AG20443 (cell line): ENCODE measurements around the gene SOS1.
"Not testable (repeated sequence)": the region's sequence is repeated elsewhere in the genome, so short reads cannot be mapped to it uniquely, and the experiment has no call there.

Experiments
- DNase-seq: peaks from one replicate; pipeline ENCODE4 v3.0.0; 2012; ENCODE audit warnings: low spot score, mixed read lengths

The SOS1 gene

DNA sequence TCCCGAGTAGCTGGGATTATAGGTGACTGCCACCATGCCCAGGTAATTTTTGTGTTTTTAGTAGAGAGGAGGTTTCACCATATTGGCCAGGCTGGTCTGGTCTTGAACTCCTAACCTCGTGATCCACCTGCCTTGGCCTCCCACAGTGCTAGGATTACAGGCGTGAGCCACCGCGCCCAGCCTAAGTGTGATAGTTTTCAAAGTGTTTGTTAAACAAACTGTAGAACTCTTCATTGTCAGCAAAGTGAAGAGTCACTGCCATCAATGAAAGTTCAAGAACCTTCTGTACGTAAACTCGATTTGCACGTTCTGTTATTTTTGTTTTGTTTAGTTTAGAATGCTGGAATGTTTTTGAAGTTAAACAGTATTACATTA, 18.0 kb upstream of the SOS1 start:
- DNase-seq: no peak

DNA sequence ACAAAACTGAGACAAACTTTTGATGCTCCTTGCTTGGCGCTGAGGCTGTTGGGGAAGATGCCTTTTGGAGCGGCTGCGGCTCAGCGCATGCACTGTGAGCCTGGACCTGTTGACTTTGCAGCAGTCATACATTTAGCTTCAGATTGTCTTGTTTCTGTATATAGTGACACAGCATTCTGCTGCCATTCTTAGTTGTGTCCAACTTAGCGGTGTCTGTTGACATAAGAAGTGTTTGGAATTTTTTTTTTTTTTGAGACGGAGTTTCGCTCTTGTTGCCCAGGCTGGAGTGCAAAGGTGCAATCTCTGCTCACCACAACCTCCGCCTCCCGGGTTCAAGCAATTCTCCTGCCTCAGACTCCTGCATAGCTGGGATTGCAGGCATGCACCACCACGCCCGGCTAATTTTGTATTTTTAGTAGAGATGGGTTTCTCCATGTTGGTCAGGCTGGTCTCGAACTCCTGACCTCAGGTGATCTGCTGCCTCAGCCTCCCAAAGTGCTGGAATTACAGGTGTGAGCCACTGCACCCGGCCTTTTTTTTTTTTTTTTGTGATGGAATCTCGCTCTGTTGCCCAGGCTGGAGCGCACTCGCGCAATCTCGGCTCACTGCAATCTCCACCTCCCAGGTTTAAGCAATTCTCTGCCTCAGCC, 17.5 kb upstream of the SOS1 start:
- DNase-seq: not testable (repeated sequence)

DNA sequence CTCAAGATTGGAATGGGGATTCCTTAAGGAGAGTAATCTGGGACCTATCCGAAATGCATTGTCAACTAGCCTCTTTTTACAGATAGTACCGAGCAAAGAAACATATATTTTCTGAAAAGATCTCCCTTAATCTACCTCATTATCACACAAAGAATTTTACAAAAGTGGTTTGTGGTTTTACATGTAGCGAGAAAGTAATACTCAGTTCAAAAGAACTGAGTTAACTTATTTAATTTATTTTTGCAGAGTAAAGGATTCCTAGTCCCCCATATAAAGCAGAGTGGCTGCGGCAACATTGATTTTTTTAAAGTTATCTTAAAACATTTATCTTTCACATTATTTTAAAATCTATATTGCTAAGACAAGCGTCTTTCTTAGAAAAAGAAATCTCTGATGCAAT, 15.9 kb upstream of the SOS1 start:
- DNase-seq: no peak

DNA sequence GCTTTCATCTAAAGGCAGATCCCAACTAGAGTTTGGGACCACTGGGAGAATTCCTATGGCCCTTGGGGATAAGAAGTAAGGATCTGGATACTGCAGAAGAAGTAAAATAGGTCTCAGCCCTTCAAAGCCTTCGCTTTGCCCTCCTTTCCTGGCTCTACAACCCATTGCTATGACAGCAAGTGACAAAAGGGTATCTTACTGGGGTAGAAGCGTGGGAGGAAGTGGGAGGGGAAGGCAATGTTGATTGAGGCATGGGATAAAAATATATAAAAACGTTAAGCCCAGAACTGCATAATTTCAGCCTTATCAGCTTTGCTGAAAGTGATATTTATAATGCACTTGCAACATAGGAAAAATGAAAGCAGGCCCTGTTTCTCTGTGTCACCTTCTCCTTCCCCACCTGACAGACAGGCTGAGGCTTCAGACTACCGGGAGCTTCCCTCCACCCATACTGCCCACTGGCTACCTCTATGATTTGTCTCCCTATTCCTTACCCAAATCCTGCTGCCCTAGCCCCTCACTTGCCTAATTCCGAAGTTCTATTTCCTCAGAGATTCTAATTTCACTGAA, 14.9 kb upstream of the SOS1 start:
- no peak for DNase-seq

DNA sequence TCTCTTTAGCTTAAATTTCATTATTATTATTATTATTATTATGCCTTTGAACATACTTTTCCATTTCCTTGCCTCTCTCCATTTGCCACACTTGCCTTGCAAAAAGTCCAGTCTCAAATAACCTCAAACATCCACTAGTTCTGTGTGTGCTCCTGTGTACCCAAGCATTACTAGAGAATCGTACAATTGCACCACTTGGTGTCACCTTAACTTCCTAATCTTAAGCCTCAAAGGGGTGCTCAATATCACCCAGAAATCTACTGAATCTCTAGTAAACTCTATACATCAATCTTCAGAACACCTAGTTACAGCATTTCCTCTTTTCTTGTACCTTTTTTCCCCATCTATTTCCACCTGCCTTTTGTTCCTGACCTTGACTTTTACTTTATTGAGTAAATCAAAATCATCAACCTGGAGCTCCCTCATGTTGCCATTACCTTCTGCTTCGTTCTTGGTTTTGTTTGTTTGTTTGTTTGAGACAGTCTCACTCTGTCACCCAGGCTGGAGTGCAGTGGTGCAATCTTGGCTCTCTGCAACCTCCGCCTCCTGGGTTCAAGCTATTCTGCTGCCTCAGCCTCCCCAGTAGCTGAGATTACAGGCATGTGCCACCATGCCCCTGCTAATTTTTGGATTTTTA, 12.5 kb upstream of the SOS1 start:
- no peak for DNase-seq

DNA sequence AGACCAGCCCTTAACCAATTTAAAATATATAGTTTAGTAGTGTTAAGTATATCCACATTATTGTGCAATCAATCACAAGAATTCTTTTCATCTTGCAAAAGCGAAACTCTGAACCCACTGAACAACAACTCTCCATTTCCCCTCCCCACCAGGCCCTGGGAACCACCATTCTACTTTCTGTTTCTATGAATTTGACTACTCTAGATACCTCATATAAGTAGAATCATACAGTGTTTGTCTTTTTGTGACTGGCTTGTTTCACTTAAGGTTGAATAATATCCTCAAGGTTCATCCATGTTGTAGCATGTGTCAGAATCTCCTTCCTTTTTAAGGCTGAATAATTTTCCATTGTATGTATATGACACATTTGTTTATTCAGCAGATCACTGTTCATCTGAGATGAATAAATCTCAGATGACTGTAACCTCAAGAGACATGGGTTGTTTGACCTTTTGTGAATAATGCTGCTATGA, 8.1 kb upstream of the SOS1 start:
- DNase-seq: no peak

DNA sequence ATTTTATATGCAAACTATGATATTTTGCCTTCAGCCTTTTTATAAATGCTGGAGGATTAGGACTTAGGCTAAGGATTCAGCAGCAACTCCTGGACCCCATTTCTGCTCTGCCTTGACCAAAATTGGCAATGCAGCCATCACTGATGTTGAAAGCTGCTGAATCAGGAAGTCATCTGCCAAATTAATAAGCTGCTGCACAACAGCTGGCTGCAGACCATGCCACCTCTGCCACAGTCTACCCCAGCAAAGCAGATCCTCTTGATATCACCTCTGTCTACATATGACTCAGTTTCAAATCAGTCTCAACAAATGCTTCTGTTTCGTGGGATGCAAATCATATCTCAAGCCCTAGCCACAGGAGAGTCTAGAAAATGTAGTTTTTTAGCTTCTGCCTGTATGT, 7.1 kb upstream of the SOS1 start:
- peak; percentile 37 for DNase-seq

DNA sequence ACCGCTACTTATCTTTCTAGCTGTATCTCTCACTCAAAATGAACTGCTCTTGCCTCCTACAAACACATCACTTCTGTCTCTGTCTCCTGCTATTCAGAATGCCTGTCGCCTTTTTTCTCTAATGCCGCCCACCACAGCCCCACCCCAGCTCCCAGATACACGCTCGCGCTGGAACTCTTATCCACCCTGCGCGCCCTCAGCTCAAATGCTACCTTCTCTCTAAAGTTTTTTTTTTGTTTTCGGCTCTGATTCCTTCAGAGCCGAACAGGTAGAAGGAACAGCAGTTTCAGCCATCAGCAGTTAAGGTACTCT, 3.9 kb upstream of the SOS1 start:
- DNase-seq: no peak

DNA sequence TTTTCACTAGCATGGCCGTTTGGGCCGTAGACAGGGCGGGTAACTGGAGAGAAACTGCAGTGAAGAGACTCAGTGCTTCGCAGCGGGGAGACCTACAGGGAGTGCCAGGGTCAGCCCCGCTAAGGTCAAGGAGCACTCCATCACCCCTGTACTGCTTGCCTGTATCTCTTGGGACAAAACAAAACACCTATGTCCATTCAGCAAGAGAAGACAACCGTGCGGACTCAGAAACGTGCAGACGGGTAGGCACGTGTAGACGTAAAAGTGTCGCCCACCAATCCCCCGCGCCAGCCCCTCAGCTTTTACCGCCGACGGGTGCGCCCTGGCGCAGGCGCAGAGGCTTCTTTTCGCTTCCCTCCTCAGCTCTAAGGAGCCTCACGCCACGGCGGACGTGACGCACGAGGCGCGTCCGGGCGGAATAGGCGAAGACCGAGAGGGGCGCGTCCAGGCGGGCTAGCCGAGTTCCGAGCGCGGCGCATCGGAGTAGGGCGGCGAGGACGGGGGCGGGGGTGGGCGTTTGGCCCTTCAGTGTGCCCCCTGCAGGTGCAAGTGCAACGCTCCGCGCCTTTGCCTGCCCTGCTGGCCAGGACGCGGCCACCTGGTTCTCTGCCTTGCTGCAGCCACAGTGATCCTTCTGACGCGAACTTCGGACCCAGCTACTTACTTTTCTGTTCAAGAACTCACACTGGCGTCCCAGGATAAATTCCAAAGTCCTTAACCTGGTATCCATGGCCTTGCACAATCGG, 3.3 kb upstream of the SOS1 start:
- DNase-seq: peak; percentile 94

DNA sequence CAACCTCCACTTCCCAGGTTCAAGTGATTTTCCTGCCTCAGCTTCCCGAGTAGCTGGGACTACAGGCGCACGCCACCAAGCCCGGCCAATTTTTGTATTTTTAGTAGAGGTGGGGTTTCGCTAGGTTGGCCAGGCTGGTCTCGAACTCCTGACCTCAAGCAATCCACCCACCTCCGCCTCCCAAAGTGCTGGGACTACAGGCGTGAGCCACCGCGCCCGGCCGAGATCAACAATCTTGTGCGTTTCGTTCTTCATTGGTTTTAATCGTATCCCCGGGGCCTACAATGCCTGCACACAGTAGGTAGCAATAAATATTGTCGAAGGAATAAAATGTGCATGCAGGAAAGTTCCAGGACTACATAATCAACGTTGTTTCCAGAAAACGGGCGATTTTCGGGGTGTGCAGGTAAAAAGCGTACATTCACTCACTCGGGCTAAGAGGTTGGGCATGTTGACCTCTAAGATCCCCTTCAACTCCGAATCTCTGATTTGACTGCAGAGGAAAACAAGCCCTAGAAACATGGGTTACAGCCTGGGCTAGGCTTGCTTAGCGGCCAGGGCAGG, 2.7 kb upstream of the SOS1 start:
- DNase-seq: no peak

DNA sequence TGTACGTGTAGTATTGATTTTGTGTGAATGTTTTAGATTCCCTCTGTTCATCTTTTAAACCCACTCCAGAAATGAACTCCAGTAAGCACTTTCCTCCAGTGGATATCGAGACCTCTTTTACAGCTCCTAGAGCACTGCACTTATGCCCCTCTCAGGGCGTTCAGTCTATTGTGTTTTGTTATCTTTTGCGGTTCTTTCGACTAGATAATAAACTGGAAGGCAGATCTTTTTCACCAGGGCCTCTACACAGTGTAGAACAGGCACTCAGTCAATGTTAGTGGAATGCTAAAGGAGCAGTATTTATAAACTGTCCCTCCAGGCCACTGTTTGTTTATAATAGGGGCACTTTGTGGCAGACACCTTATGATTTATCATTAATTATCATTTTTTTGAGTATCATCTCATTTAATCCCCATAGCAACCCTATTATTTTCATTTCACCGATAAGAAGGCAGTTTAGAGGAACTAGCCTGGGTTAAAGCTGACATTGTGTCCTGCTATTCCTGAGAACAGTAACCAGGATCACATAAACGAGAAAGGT, 742 bp upstream of the SOS1 start:
- DNase-seq: no peak

DNA sequence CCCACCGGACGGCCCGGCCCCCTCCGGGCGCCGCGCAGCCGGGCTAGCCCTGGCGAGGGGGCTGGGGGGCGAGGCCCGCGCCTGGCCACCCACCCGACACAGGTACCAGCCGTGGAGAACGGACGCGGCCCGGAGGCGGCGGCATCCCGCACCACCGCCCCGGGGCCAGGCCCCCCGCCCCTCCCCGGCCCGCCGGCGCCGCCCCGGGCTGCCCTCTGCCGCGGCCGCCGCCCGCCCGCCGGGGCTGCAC, 405 bp downstream of the SOS1 start:
- no peak for DNase-seq

DNA sequence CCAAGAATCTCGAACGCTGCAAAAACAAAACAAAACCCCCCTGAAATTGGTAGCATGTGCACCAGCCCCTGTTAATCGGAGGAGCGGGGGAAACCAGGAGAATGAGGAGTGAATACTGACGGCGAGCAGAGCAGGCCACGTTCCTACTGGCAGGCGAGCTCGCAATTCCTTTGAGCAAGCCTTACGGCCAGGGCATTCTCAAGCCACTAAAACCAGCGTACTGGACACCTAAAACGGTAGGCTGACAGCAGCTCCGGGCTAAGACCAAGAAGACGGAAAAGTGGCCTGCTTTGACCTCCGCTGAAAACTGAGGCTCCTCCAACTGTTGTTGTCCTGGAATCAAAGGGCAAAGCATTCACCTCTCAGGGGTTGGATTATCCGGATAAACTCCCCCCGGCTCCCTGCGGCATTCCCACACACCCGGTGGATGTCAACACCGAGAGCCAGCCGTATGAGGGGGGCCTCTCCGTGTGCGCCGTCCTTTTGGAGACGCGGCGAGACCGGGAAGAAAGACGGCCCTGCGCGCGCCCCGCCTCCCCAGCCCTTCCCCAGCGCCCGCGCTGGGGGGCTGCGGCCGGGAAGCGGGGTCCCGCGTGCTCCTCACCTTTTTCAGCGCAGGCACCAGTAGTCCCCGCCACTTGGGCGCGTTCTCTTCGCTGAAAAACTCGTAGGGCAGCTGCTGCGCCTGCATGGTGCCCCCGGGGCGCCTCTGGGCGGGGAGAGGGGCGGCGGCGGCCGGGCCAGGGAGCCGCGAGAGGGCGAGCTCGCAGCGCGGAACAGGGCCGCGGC, 925 bp downstream of the SOS1 start:
- peak; percentile 85 for DNase-seq

DNA sequence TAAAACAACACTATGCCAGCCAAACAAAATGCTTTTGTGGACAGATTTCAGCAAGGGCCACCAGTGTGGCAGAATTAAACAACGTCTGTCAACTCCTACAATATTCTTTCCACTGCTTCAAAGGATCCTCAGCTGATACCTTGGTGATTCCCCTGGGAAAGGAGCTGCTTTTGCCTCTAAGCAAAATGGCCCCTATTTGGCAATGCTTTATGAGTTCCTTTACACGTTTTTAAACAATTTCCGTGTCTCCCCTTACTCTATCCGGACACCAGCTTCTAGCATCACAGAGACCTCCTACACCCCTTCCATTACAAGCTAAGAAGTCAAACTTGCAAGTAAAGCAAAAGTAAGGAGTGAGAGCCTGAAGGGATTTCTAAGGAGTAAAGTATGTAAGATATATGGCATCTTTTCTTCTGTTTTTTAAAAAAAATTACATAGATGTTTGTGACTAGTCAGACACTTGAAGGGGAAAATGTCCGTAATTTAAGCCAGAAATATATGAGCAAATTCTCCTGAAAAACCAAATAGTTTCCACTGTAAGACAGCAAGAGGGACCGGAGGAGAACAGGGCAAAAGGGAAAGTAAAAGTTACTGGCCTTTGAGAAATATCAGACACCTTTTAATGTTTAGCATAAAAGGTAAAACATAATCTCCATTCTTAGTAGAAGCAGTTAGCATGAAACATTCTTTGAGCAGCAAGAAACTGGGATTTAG, 1.9 kb downstream of the SOS1 start:
- no peak for DNase-seq

DNA sequence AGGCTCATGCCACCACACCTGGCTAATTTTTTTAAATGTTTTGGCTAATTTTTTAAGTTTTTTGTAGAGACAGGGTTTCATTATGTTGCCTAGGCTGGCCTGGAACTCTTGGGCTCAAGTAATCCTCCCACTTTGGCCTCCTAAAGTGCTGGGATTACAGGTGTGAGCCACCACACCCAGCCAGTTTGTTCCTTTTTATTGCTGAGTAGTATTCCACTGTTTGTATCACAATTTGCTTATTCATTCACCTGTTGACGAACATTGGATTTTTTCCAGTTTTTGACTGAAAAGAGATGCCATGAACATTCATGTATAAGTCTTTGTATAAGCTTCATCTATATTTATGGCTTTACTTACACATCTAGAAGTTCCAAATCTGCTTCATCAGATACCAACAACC, 5.3 kb downstream of the SOS1 start:
- no peak for DNase-seq

DNA sequence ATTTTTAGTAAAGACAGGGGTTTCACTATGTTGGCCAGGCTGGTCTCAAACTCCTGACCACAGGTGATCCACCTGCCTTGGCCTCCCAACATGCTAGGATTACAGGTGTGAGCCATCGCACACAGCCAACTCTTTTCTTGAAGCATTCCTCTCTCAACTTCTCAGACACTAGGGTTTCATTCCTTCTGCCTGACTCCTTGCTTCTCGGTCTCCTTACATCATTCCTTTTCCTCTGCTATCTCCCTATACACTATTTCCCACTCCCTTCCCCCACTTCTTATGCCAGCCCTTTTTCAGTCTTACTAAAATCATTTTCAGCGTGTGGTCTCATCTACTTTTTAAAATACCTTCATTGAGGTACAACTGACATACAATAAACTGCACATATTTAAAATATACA, 6.1 kb downstream of the SOS1 start:
- no peak for DNase-seq

DNA sequence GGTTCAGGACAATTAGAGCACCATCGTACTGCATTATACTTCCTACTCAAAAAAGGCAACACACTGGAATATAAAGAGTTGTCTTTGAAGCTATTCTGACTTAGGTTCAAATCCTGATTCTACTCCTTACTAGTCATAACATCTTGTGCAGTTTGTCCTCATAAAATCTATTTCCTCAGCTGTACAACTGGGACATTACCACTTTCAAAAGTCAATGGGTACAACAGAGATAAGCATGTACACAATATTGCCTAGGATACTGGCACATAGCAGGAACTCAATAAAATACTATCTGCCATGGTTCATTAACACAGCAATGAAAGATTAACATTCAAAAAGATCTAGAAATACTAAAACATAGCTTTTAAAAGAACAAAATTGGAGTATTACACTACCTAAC, 11.3 kb downstream of the SOS1 start:
- no peak for DNase-seq

DNA sequence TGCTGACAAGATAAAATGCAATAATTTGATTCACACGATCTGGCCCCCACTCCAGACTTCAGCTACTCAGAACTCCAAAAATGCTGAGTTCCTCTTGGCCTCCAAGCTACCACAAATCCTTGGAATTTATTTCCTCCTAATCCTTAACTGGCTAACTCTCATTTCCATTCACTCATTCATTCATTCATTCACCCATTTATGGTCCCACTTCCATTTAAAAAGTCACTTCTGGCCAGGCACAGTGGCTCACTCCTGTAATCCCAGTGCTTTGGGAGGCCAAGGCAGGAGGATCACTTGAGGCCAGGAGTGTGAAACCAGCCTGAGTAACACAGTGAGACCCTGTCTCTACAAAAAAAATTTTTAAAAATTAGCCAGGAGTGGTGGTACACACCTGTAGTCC, 12.5 kb downstream of the SOS1 start:
- DNase-seq: no peak

DNA sequence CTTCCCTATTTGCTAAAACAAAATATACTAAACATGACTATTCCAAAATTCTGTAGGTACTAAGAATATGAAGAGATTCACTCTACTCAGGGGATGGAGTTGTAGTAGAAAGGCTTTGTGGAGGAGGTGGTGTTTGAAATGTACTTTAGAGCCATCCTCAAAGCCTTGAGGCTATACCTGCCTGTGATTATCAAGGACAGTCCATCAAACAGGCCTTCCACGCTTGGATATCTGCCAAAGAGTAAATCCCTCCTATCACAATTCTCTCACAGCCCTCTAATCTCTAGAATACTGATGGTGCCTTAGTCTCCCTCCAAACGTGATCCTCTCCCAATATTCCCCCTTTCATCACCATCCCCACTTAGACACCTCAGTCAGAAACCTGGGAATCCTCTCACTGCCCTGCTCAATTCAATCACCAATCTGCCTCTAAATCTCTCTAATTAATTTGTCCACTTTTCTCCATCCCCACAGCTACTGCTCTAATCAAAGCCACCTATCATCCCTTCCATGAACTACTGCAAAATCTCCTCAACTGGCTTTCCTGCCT, 13.1 kb downstream of the SOS1 start:
- DNase-seq: no peak

DNA sequence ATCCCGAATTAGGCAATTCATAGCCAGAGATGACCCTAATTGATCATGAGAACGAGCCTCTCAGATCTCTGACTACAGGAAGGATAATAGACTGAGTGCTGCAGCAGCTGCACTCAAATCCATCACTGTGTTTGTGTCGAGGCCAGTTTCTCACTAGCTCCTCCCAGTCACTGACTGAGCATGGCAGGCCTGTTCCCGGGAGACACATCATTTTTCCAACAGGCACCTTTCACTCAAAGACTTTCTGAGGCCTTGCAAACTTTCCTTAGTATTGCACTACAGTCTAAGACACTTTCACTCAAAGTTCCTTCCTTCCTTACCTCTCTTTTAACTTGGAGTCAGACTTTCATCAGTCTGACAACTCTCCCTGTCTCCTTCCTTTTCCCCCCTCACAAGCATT, 13.7 kb downstream of the SOS1 start:
- DNase-seq: peak; percentile 29
